Prostate gland (tissue), 2 donors: ENCODE measurements around the gene CNRIP1.

Source experiments
- POLR2A ChIP-seq: fragments of 450-650 bp; IDR thresholded peaks from one replicate; pipeline ENCODE4 v1.6.1; 2016; ENCODE audit warnings: antibody characterized with exemption, mild to moderate bottlenecking
- POLR2AphosphoS5 ChIP-seq: sonication (generic); formaldehyde crosslinking; IDR thresholded peaks from one replicate; pipeline ENCODE4 v1.6.1; 2017; ENCODE audit warnings: antibody characterized with exemption
- TF ChIP-seq, protein P1 (sequence below), 4 experiments: fragments of 200-600 bp in 2 of 4; fragments of 450-650 bp in 2 of 4; sonication (generic) in 2 of 4; IDR thresholded peaks; 1 replicate in 3 of 4; 2 replicates in 1 of 4; pipeline ENCODE4 v1.5.1; 2016 to 2019; ENCODE audit warnings: antibody characterized with exemption in 4 of 4, mild to moderate bottlenecking in 2 of 4, moderate library complexity in 2 of 4

DNA sequence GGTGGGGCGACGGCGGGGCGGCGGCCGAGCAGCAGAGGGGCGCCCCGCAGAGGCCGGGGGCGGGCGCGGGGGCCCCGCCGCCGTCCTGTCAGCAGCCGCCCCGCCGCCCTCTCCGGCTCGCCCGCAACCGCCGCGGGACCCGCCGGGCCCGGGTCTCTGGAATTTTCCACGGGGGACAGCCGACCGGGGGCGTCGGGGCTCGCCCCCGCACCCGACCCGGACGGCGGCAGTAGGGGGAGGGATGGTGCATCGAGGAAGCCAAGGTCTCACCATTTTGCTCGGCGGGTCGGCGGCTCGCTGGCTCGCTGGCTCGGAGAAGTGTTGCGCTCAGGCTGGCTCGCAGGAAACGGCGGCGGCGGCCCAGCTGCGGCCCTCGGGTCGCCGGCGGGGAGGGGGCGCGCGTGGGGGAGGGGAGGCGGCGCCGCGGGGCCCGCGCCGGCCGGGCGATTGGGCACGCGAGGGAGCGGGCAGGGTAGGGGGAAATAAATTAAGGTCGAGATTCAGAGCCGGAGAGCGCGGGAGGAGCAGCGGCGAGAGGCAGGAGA, 67.8 kb downstream of the CNRIP1 start:
- TF ChIP-seq, protein P1, sequence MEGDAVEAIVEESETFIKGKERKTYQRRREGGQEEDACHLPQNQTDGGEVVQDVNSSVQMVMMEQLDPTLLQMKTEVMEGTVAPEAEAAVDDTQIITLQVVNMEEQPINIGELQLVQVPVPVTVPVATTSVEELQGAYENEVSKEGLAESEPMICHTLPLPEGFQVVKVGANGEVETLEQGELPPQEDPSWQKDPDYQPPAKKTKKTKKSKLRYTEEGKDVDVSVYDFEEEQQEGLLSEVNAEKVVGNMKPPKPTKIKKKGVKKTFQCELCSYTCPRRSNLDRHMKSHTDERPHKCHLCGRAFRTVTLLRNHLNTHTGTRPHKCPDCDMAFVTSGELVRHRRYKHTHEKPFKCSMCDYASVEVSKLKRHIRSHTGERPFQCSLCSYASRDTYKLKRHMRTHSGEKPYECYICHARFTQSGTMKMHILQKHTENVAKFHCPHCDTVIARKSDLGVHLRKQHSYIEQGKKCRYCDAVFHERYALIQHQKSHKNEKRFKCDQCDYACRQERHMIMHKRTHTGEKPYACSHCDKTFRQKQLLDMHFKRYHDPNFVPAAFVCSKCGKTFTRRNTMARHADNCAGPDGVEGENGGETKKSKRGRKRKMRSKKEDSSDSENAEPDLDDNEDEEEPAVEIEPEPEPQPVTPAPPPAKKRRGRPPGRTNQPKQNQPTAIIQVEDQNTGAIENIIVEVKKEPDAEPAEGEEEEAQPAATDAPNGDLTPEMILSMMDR (IDR thresholded peaks at IDR 0.05) = no peak
- TF ChIP-seq POLR2AphosphoS5 (no peak), POLR2A (no peak)
